BJ (cell line): ENCODE measurements around the gene CCDC47. TPM values are rescaled to one million over a fixed set of nuclear protein-coding genes. Genes with fewer than 3 reads are reported as not detected.

Experiments used
- CTCF ChIA-PET: fragments of 350-600 bp; formaldehyde crosslinking; extraction: SDS; loops from one replicate; lab custom pipeline; 2021; ENCODE audit warnings: antibody characterized with exemption, inconsistent platforms; lab: Yijun Ruan, JAX
- POLR2A ChIA-PET: fragments of 300-600 bp; sonication (Branson Sonifier 250); formaldehyde crosslinking; extraction: SDS; loops from one replicate; lab custom pipeline; 2021; ENCODE audit warnings: antibody characterized with exemption; lab: Charles Lee
- DNase-seq: peaks from one replicate; pipeline ENCODE4 v3.0.0-alpha.2; 2011; ENCODE audit warnings: low read depth
- H3K27me3 ChIP-seq: 2 replicates; pipeline ENCODE4 v1.6.0; 2011; ENCODE audit warnings: low read length; ENCODE audit not compliant: control insufficient read depth, insufficient read depth
- H3K36me3 ChIP-seq: 2 replicates; pipeline ENCODE4 v1.5.1; 2011; ENCODE audit warnings: low read length; ENCODE audit not compliant: control insufficient read depth, insufficient read depth
- H3K4me3 ChIP-seq: 2 replicates; pipeline ENCODE4 v1.5.1; 2011; ENCODE audit warnings: low read depth, mild to moderate bottlenecking, control low read depth, low read length
- polyA plus RNA-seq: library from polyadenylated mRNA; depleted of rRNA; stranded (reverse); fragments of >200 nt; gene quantifications from 2 replicates; pipeline ENCODE4 v1.2.3, GENCODE V29; 2011
- TF ChIP-seq, protein P1 (sequence below): IDR thresholded peaks from 2 replicates; pipeline ENCODE4 v1.5.1; 2011; ENCODE audit warnings: low read depth, mild to moderate bottlenecking, control low read depth, inconsistent platforms, low read length, moderate library complexity; ENCODE audit not compliant: insufficient read depth

The CCDC47 gene
- polyA plus RNA-seq, 1 experiment, result 31.4 TPM

DNA sequence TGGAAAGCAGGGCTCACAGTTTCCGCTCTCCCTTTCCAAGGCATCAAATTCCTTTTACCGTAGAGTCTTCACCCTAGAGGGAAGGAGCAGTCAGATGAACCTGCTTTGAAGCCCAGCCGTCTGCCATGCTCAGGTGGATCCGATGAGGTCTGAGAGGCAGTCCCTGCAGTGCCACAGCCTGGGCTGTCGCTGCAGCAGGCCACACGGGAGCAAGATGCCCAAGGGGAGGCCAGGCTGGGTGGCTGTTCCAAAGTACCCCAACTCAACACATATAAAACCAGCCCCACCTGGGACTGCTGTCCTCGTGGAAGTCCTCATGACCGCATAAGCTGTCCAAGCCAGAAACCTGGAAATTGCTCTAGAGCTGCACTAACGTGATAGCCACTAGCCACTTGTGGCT lies 68.6 kb downstream of the CCDC47 start:
- Histone ChIP-seq H3K4me3 (no peak overlapping the region), H3K36me3 (peaks cover 6% of the 10 kb centered on the region; the same call in 1 of the 2 replicates), H3K27me3 (no peaks in the 10 kb centered on the region)
- DNase-seq, result no peak
- POLR2A ChIA-PET, result no interaction called here
- TF ChIP-seq, protein P1, sequence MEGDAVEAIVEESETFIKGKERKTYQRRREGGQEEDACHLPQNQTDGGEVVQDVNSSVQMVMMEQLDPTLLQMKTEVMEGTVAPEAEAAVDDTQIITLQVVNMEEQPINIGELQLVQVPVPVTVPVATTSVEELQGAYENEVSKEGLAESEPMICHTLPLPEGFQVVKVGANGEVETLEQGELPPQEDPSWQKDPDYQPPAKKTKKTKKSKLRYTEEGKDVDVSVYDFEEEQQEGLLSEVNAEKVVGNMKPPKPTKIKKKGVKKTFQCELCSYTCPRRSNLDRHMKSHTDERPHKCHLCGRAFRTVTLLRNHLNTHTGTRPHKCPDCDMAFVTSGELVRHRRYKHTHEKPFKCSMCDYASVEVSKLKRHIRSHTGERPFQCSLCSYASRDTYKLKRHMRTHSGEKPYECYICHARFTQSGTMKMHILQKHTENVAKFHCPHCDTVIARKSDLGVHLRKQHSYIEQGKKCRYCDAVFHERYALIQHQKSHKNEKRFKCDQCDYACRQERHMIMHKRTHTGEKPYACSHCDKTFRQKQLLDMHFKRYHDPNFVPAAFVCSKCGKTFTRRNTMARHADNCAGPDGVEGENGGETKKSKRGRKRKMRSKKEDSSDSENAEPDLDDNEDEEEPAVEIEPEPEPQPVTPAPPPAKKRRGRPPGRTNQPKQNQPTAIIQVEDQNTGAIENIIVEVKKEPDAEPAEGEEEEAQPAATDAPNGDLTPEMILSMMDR, result no peak
- CTCF ChIA-PET, result no interaction called here

DNA sequence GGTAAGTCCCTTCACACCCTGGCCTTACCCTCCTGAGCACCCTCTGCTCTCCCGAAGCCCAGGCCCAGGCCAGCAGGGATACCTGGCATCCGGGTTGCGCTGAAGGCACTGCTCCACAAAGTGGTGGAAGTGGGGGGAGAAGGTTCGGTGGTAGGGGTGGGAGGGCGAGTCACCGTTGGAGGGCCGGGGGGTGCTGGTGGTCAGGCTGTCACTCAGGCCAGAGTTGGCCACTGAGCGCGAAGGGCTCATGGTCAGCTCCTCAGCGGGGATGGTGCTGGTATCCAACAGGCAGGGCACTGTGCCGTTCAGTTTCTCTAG lies 69.2 kb downstream of the CCDC47 start:
- Histone ChIP-seq H3K27me3 (no peaks in the 10 kb centered on the region), H3K36me3 (peaks cover 5% of the 10 kb centered on the region; the same call in 1 of the 2 replicates), H3K4me3 (no peak overlapping the region)
- POLR2A ChIA-PET, result no interaction called here
- TF ChIP-seq, protein P1, result no peak
- CTCF ChIA-PET, result no interaction called here
- no peak for DNase-seq

DNA sequence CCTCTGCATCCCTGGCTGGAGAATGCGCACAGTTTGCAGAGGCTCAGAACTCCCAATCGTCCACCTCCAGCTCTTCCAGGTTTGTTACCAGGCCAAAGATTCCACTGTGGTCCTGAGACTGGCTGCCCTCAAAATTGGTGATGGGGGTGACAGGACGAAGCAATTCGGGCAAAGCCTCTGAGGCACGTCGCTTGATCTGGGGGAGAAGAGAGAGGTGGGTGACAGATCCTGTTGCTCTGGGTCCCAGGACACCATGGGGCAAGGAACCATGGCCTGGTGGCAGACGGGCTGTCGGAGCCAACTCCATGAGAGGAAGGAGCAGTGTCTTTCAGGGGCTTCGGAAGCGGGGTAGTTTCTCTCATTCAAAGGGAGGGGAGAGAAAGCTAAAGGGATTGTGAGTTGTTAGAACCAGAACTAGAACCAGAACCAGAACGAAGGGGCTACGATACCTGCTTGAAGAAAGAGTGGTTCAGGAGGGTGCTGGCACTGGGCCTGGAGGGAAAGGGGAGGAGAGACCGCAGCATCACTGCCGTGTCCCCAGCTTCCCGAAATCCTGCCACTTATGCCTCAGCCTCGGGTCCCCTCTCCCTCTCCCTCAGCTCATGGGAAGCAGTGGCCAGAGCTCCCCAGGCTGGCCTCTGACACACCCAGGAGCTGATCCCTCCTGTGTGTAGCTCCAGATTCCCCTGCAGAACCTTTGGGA lies 69.7 kb downstream of the CCDC47 start:
- no peak overlapping the region for H3K4me3 ChIP-seq
- CTCF ChIA-PET, result no interaction called here
- no peak for DNase-seq
- no peaks in the 10 kb centered on the region for H3K27me3 ChIP-seq
- POLR2A ChIA-PET, result no interaction called here
- peaks cover 3% of the 10 kb centered on the region; the same call in 1 of the 2 replicates for H3K36me3 ChIP-seq
- TF ChIP-seq, protein P1, result no peak

- TF ChIP-seq, protein P1, result no peak
- H3K36me3 ChIP-seq, result peaks cover 3% of the 10 kb centered on the region; the same call in 1 of the 2 replicates
- H3K27me3 ChIP-seq, result no peaks in the 10 kb centered on the region
- ChIA-PET POLR2A (no interaction called here), CTCF (interaction anchor here (0.6 to 1.0 kb wide), 2 partner anchors 10 to 39 kb away, joined by 3 to 6 read pairs; partner anchors contain the start of gene STRADA)
- no peak overlapping the region for H3K4me3 ChIP-seq
- DNase-seq, result no peak
These were observed 70.4 kb downstream of the CCDC47 start for GRCh38 chr17:63703029-63703428.

- CTCF ChIA-PET, result interaction anchor here (0.6 to 1.0 kb wide), 3 partner anchors 10 to 39 kb away, joined by 3 to 6 read pairs (median 3); partner anchors contain the start of gene STRADA
- H3K36me3 ChIP-seq, result peaks cover 3% of the 10 kb centered on the region; the same call in 1 of the 2 replicates
These were observed 70.7 kb downstream of the CCDC47 start for GRCh38 chr17:63702721-63703015.

More at GRCh38 chr17:63702721-63703015, 70.7 kb downstream of the CCDC47 start:
- DNase-seq, result no peak
- no peak overlapping the region for H3K4me3 ChIP-seq
- TF ChIP-seq, protein P1, result no peak
- POLR2A ChIA-PET, result no interaction called here
- no peaks in the 10 kb centered on the region for H3K27me3 ChIP-seq
